GM12878 (cell line): ENCODE data around the gene CD69. TPM values are rescaled to one million over a fixed set of nuclear protein-coding genes. Genes with fewer than 3 reads are reported as not detected.

Source experiments
- ATF3 ChIP-seq: IDR thresholded peaks from 2 replicates; pipeline ENCODE4 v1.6.1; 2011; ENCODE audit warnings: low read depth, mild to moderate bottlenecking, low read length, moderate library complexity, borderline replicate concordance; ENCODE audit errors: extremely low read depth
- BACH1 ChIP-seq: fragments of 450-650 bp; IDR thresholded peaks from 2 replicates; pipeline ENCODE4 v1.6.1; 2017; ENCODE audit warnings: mild to moderate bottlenecking, borderline replicate concordance
- HDAC2 ChIP-seq: fragments of 200-600 bp; sonication (generic); IDR thresholded peaks from 2 replicates; pipeline ENCODE4 v1.6.1; 2017
- MTA2 ChIP-seq: fragments of 450-650 bp; IDR thresholded peaks from 2 replicates; pipeline ENCODE4 v1.6.1; 2016; ENCODE audit warnings: low read depth, mild to moderate bottlenecking, moderate library complexity
- NR2C1 ChIP-seq: fragments of 450-650 bp; IDR thresholded peaks from 2 replicates; pipeline ENCODE4 v1.6.1; 2017; ENCODE audit warnings: antibody characterized with exemption, mild to moderate bottlenecking, moderate library complexity
- NR2F1 ChIP-seq: fragments of 450-650 bp; conservative IDR thresholded peaks from 2 replicates; pipeline ENCODE4 v1.6.1; 2017; ENCODE audit warnings: mild to moderate bottlenecking
- NRF1 ChIP-seq: conservative IDR thresholded peaks from 2 replicates; pipeline ENCODE4 v1.6.1; 2011; ENCODE audit warnings: mild to moderate bottlenecking, low read depth, low read length, improper control_type of control experiment
- SIX5 ChIP-seq: IDR thresholded peaks from 2 replicates; pipeline ENCODE4 v1.6.1; 2011; ENCODE audit warnings: mild to moderate bottlenecking, low read depth, low read length, moderate library complexity; ENCODE audit not compliant: severe bottlenecking
- SUZ12 ChIP-seq: fragments of 200-600 bp; sonication (generic); IDR thresholded peaks from one replicate; pipeline ENCODE4 v1.6.1; 2018; ENCODE audit warnings: antibody characterized with exemption, mild to moderate bottlenecking; ENCODE audit not compliant: unreplicated experiment
- ZNF217 ChIP-seq: fragments of 450-650 bp; IDR thresholded peaks from 2 replicates; pipeline ENCODE4 v1.6.1; 2017; ENCODE audit warnings: antibody characterized with exemption, mild to moderate bottlenecking
- polyA plus RNA-seq, 11 experiments: library from polyadenylated mRNA; depleted of rRNA in 4 of 11; unstranded in 6 of 11; stranded (reverse) in 5 of 11; fragments of >200 nt; fragmentation: Nextera tagmentation in 4 of 11; fragmentation: Illumina TruSeq in 1 of 11; extraction: Ambion mirVana in 4 of 11; extraction: Trizol in 1 of 11; gene quantifications; 1 replicate in 1 of 11; 2 replicates in 10 of 11; pipeline versions ENCODE4 v1.2.1 to v1.2.3, GENCODE V29; 2011 to 2016; ENCODE audit warnings: inconsistent platforms in 2 of 11, missing spikeins in 2 of 11, low read depth in 1 of 11
- total RNA-seq, 4 experiments: library from RNA; depleted of rRNA in 3 of 4; stranded (reverse); fragments of >200 nt in 3 of 4; fragmentation: Illumina TruSeq in 1 of 4; extraction: Trizol in 1 of 4; gene quantifications; 2 replicates each; pipeline versions ENCODE4 v1.2.1 to v1.2.3, GENCODE V29; 2013 to 2021
- TF ChIP-seq, protein P1 (sequence below): fragments of 450-650 bp; IDR thresholded peaks from 2 replicates; pipeline ENCODE4 v1.6.1; 2017; ENCODE audit warnings: mild to moderate bottlenecking, moderate library complexity
- TF ChIP-seq, protein P2 (sequence below): IDR thresholded peaks from 2 replicates; pipeline ENCODE4 v1.6.1; 2012; ENCODE audit warnings: low read depth, low read length, improper control_type of control experiment
- TF ChIP-seq, protein P3 (sequence below): IDR thresholded peaks from 2 replicates; pipeline ENCODE4 v1.6.1; 2011; ENCODE audit warnings: borderline replicate concordance, low read depth, mild to moderate bottlenecking, moderate library complexity, low read length; ENCODE audit not compliant: insufficient read depth, poor library complexity, severe bottlenecking

CD69 gene
- total and polyA plus RNA-seq, 10 of the 15 experiments (the other 5 are each of a cell fraction or from before 2014, with no cell fraction given) = 7.3 to 156 (median 15.0) TPM

GRCh38 chr12:9710584-9711375 lies 49.9 kb downstream of the CD69 start (continued):
- TF ChIP-seq, protein P1, sequence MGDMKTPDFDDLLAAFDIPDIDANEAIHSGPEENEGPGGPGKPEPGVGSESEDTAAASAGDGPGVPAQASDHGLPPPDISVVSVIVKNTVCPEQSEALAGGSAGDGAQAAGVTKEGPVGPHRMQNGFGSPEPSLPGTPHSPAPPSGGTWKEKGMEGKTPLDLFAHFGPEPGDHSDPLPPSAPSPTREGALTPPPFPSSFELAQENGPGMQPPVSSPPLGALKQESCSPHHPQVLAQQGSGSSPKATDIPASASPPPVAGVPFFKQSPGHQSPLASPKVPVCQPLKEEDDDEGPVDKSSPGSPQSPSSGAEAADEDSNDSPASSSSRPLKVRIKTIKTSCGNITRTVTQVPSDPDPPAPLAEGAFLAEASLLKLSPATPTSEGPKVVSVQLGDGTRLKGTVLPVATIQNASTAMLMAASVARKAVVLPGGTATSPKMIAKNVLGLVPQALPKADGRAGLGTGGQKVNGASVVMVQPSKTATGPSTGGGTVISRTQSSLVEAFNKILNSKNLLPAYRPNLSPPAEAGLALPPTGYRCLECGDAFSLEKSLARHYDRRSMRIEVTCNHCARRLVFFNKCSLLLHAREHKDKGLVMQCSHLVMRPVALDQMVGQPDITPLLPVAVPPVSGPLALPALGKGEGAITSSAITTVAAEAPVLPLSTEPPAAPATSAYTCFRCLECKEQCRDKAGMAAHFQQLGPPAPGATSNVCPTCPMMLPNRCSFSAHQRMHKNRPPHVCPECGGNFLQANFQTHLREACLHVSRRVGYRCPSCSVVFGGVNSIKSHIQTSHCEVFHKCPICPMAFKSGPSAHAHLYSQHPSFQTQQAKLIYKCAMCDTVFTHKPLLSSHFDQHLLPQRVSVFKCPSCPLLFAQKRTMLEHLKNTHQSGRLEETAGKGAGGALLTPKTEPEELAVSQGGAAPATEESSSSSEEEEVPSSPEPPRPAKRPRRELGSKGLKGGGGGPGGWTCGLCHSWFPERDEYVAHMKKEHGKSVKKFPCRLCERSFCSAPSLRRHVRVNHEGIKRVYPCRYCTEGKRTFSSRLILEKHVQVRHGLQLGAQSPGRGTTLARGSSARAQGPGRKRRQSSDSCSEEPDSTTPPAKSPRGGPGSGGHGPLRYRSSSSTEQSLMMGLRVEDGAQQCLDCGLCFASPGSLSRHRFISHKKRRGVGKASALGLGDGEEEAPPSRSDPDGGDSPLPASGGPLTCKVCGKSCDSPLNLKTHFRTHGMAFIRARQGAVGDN = no peak
- TF ChIP-seq MTA2 (no peak), ZNF217 (no peak), NR2C1 (no peak), SUZ12 (no peak), NRF1 (no peak), ATF3 (no peak), BACH1 (no peak), HDAC2 (no peak), NR2F1 (no peak), SIX5 (no peak)
- TF ChIP-seq, protein P2, sequence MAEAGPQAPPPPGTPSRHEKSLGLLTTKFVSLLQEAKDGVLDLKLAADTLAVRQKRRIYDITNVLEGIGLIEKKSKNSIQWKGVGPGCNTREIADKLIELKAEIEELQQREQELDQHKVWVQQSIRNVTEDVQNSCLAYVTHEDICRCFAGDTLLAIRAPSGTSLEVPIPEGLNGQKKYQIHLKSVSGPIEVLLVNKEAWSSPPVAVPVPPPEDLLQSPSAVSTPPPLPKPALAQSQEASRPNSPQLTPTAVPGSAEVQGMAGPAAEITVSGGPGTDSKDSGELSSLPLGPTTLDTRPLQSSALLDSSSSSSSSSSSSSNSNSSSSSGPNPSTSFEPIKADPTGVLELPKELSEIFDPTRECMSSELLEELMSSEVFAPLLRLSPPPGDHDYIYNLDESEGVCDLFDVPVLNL = no peak
- TF ChIP-seq, protein P3, sequence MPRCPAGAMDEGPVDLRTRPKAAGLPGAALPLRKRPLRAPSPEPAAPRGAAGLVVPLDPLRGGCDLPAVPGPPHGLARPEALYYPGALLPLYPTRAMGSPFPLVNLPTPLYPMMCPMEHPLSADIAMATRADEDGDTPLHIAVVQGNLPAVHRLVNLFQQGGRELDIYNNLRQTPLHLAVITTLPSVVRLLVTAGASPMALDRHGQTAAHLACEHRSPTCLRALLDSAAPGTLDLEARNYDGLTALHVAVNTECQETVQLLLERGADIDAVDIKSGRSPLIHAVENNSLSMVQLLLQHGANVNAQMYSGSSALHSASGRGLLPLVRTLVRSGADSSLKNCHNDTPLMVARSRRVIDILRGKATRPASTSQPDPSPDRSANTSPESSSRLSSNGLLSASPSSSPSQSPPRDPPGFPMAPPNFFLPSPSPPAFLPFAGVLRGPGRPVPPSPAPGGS = no peak
